K562 (cell line): ENCODE results near the gene LRRC8E.

Experiments
- MAX ChIP-seq: sonication (generic); formaldehyde crosslinking; IDR thresholded peaks from 2 replicates; pipeline ENCODE4 v1.9.0; 2022; ENCODE audit warnings: mild to moderate bottlenecking, missing genetic modification reagents
- NBN ChIP-seq: fragments of 450-650 bp; IDR thresholded peaks from 2 replicates; pipeline ENCODE4 v1.6.1; 2016; ENCODE audit warnings: low read depth, mild to moderate bottlenecking
- RFX7 ChIP-seq: fragments of 250-450 bp; sonication (Bioruptor Pico); IDR thresholded peaks from 2 replicates; pipeline ENCODE4 v1.5.1; 2021; ENCODE audit warnings: mild to moderate bottlenecking
- VEZF1 ChIP-seq: fragments of 200-800 bp; sonication (Bioruptor generic); IDR thresholded peaks from 2 replicates; pipeline ENCODE4 v1.6.1; 2017; ENCODE audit warnings: missing genetic modification characterization, missing compliant biosample characterization
- ZNF57 ChIP-seq: fragments of 450-650 bp; formaldehyde crosslinking; IDR thresholded peaks from 2 replicates; pipeline ENCODE4 v1.4.0; 2020; ENCODE audit warnings: mild to moderate bottlenecking, moderate library complexity

- TF ChIP-seq MAX (CRISPR knock-in tag) = peak; percentile 52
- no peak for TF ChIP-seq NBN
- TF ChIP-seq ZNF57 (CRISPR knock-in tag) = no peak
- no peak for TF ChIP-seq RFX7 (CRISPR knock-in tag)
- TF ChIP-seq VEZF1 (CRISPR knock-in tag) = no peak
Observed at GRCh38 chr19:7842661-7843294, 45.5 kb upstream of the LRRC8E start.
